ENCODE measurements around the gene APOLD1. TPM values are rescaled to one million over a fixed set of nuclear protein-coding genes. Genes with fewer than 3 reads are reported as not detected.

The APOLD1 gene
- total and polyA plus RNA-seq, 2 of the 8 experiments (the other 6 are each of a cell fraction or from before 2014, with no cell fraction given) = 0.12 to 0.71 TPM

DNA sequence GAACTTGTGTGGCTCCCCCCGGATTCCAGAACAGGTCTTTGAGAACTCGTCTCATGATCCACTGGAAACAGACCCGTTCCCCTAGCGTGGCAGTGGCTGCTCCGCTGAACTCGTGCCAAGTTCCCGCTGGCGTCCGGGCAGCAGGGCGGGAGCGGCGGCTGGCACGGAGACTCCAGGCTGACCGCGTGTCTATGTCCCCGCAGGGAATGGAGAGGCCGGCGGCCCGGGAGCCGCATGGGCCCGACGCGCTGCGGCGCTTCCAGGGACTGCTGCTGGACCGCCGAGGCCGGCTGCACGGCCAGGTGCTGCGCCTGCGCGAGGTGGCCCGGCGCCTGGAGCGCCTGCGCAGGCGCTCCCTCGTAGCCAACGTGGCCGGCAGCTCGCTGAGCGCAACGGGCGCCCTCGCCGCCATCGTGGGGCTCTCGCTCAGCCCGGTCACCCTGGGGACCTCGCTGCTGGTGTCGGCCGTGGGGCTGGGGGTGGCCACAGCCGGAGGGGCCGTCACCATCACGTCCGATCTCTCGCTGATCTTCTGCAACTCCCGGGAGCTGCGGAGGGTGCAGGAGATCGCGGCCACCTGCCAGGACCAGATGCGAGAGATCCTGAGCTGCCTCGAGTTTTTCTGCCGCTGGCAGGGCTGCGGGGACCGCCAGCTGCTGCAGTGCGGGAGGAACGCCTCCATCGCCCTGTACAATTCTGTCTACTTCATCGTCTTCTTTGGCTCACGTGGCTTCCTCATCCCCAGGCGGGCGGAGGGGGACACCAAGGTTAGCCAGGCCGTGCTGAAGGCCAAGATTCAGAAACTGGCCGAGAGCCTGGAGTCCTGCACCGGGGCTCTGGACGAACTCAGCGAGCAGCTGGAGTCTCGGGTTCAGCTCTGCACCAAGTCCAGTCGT lies 1.5 kb downstream of the APOLD1 start (continued):
- TF ChIP-seq TAF7 (optimal IDR thresholded peaks at IDR 0.05; ENCODE audit: borderline replicate concordance, low read depth, low read length) (no peak), EGR1 (IDR thresholded peaks at IDR 0.05; ENCODE audit: borderline replicate concordance, low read depth, low read length) (no peak), RNF2 (IDR thresholded peaks at IDR 0.05; ENCODE audit: borderline replicate concordance, low read depth, low read length, missing control alignments, poor library complexity, severe bottlenecking) (peak; percentile 67), CHD1 (IDR thresholded peaks at IDR 0.05; ENCODE audit: low read depth, low read length) (no peak)
- TF ChIP-seq, protein P1, sequence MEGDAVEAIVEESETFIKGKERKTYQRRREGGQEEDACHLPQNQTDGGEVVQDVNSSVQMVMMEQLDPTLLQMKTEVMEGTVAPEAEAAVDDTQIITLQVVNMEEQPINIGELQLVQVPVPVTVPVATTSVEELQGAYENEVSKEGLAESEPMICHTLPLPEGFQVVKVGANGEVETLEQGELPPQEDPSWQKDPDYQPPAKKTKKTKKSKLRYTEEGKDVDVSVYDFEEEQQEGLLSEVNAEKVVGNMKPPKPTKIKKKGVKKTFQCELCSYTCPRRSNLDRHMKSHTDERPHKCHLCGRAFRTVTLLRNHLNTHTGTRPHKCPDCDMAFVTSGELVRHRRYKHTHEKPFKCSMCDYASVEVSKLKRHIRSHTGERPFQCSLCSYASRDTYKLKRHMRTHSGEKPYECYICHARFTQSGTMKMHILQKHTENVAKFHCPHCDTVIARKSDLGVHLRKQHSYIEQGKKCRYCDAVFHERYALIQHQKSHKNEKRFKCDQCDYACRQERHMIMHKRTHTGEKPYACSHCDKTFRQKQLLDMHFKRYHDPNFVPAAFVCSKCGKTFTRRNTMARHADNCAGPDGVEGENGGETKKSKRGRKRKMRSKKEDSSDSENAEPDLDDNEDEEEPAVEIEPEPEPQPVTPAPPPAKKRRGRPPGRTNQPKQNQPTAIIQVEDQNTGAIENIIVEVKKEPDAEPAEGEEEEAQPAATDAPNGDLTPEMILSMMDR (IDR thresholded peaks at IDR 0.05; ENCODE audit: control extremely low read depth in 1 of 3, insufficient read depth in 1 of 3, low read depth in 1 of 3, low read length in 3 of 3) = no peak
- TF ChIP-seq, protein P2, sequence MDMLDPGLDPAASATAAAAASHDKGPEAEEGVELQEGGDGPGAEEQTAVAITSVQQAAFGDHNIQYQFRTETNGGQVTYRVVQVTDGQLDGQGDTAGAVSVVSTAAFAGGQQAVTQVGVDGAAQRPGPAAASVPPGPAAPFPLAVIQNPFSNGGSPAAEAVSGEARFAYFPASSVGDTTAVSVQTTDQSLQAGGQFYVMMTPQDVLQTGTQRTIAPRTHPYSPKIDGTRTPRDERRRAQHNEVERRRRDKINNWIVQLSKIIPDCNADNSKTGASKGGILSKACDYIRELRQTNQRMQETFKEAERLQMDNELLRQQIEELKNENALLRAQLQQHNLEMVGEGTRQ (IDR thresholded peaks at IDR 0.05; ENCODE audit: low read length) = no peak

Measured in H1 (cell line).